Astrocyte (in vitro differentiated cells and primary cell): ENCODE results near the gene NR6A1. TPM values are rescaled to one million over a fixed set of nuclear protein-coding genes. Genes with fewer than 3 reads are reported as not detected.

Source experiments
- DNase-seq: peaks from one replicate; pipeline ENCODE4 v3.0.0-alpha.2; 2010; ENCODE audit warnings: low read depth
- FAIRE-seq: peaks from 2 replicates; lab custom pipeline; 2011; peaks lifted over from hg19 to GRCh38; lab: Jason Lieb, UNC
- H2AFZ ChIP-seq: 2 replicates; pipeline ENCODE4 v1.6.0; 2012; ENCODE audit warnings: low read depth, low read length, inconsistent platforms
- H3K27ac ChIP-seq: 2 replicates; pipeline ENCODE4 v1.5.1; 2011; ENCODE audit warnings: low read depth, low read length, inconsistent platforms
- H3K27me3 ChIP-seq: 2 replicates; pipeline ENCODE4 v1.6.0; 2011; ENCODE audit warnings: low read length, inconsistent platforms; ENCODE audit not compliant: insufficient read depth
- H3K36me3 ChIP-seq: 2 replicates; pipeline ENCODE4 v1.5.1; 2011; ENCODE audit warnings: low read length, inconsistent platforms; ENCODE audit not compliant: insufficient read depth
- H3K4me1 ChIP-seq: 2 replicates; pipeline ENCODE4 v1.5.1; 2011; ENCODE audit warnings: low read length, inconsistent platforms; ENCODE audit not compliant: insufficient read depth
- H3K4me2 ChIP-seq: 2 replicates; pipeline ENCODE4 v1.6.0; 2012; ENCODE audit warnings: low read length, inconsistent platforms
- H3K4me3 ChIP-seq: 2 replicates; pipeline ENCODE4 v1.5.1; 2011; ENCODE audit warnings: low read depth, mild to moderate bottlenecking, low read length, inconsistent platforms; ENCODE audit not compliant: insufficient read depth
- H3K79me2 ChIP-seq: 2 replicates; pipeline ENCODE4 v1.6.0; 2012; ENCODE audit warnings: mild to moderate bottlenecking, low read length, inconsistent platforms; ENCODE audit not compliant: insufficient read depth
- H3K9ac ChIP-seq: 2 replicates; pipeline ENCODE4 v1.6.0; 2012; ENCODE audit warnings: mild to moderate bottlenecking, low read length, inconsistent platforms
- H3K9me3 ChIP-seq: 2 replicates; pipeline ENCODE4 v1.5.1; 2012; ENCODE audit warnings: low read depth, mild to moderate bottlenecking, low read length, inconsistent platforms; ENCODE audit not compliant: insufficient read depth
- H4K20me1 ChIP-seq: 2 replicates; pipeline ENCODE4 v1.6.0; 2012; ENCODE audit warnings: low read length, inconsistent platforms; ENCODE audit not compliant: insufficient read depth
- H3K27ac Mint-ChIP-seq: one replicate; pipeline ENCODE4 v1.8.0; 2021; ENCODE audit warnings: mild to moderate bottlenecking, mixed read lengths; ENCODE audit not compliant: unreplicated experiment
- H3K27me3 Mint-ChIP-seq: one replicate; pipeline ENCODE4 v1.8.0; 2021; ENCODE audit warnings: low read depth, mixed read lengths; ENCODE audit not compliant: unreplicated experiment
- H3K36me3 Mint-ChIP-seq: one replicate; pipeline ENCODE4 v1.8.0; 2021; ENCODE audit warnings: low read depth, mixed read lengths; ENCODE audit not compliant: unreplicated experiment
- H3K4me1 Mint-ChIP-seq: one replicate; pipeline ENCODE4 v1.8.0; 2021; ENCODE audit warnings: low read depth, mixed read lengths; ENCODE audit not compliant: unreplicated experiment
- H3K4me3 Mint-ChIP-seq: one replicate; pipeline ENCODE4 v1.8.0; 2021; ENCODE audit warnings: mild to moderate bottlenecking, moderate library complexity, mixed read lengths; ENCODE audit not compliant: unreplicated experiment
- H3K9me3 Mint-ChIP-seq: one replicate; pipeline ENCODE4 v1.8.0; 2021; ENCODE audit warnings: mild to moderate bottlenecking, mixed read lengths; ENCODE audit not compliant: unreplicated experiment
- CTCF ChIP-seq: IDR thresholded peaks from 2 replicates; pipeline ENCODE4 v1.5.1; 2011; ENCODE audit warnings: low read depth, mild to moderate bottlenecking, inconsistent platforms, low read length, moderate library complexity; ENCODE audit not compliant: insufficient read depth
- EZH2 ChIP-seq: IDR thresholded peaks from 2 replicates; pipeline ENCODE4 v1.6.1; 2012; ENCODE audit warnings: mild to moderate bottlenecking, low read length, inconsistent platforms; ENCODE audit not compliant: insufficient read depth
- total RNA-seq: library from RNA; stranded (reverse); gene quantifications from 2 replicates; pipeline ENCODE4 v1.2.1, GENCODE V29; 2021

Gene NR6A1
- total RNA-seq, 1 donor from 2014 or later = 20.8 TPM

GRCh38 chr9:124518116-124518515 is 253.0 kb downstream of the NR6A1 start:
- no peaks in the 10 kb centered on the region for H3K4me1 Mint-ChIP-seq
- no peak for TF ChIP-seq CTCF
- TF ChIP-seq EZH2 = no peak
- no peak overlapping the region for H2AFZ ChIP-seq
- no peak overlapping the region for H3K27ac Mint-ChIP-seq
- H3K4me1 ChIP-seq = no peaks in the 10 kb centered on the region
- H3K27me3 ChIP-seq = peaks cover 13% of the 10 kb centered on the region
- H3K27me3 Mint-ChIP-seq = peaks cover 4% of the 10 kb centered on the region
- peaks cover 2% of the 10 kb centered on the region for H3K9me3 Mint-ChIP-seq
- no peak overlapping the region for H3K4me3 Mint-ChIP-seq
- FAIRE-seq = no peak
- H3K4me2 ChIP-seq = no peak overlapping the region
- H3K9me3 ChIP-seq = no peaks in the 10 kb centered on the region
- no peak overlapping the region for H3K4me3 ChIP-seq
- no peak overlapping the region for H3K27ac ChIP-seq
- no peak overlapping the region for H3K9ac ChIP-seq
- H4K20me1 ChIP-seq = no peaks in the 10 kb centered on the region
- H3K36me3 Mint-ChIP-seq = peaks cover 34% of the 10 kb centered on the region
- H3K79me2 ChIP-seq = no peaks in the 10 kb centered on the region
- DNase-seq = no peak
- H3K36me3 ChIP-seq = no peaks in the 10 kb centered on the region

- Mint-ChIP-seq H3K27me3 (peaks cover 4% of the 10 kb centered on the region), H3K9me3 (peaks cover 2% of the 10 kb centered on the region), H3K4me1 (no peaks in the 10 kb centered on the region), H3K27ac (peak overlapping the region; percentile 62), H3K36me3 (peaks cover 33% of the 10 kb centered on the region), H3K4me3 (no peak overlapping the region)
- H3K4me2 ChIP-seq = no peak overlapping the region
- H3K27me3 ChIP-seq = peaks cover 13% of the 10 kb centered on the region
- no peaks in the 10 kb centered on the region for H3K36me3 ChIP-seq
- no peak overlapping the region for H3K9ac ChIP-seq
- no peak overlapping the region for H2AFZ ChIP-seq
- H3K79me2 ChIP-seq = no peaks in the 10 kb centered on the region
- H3K27ac ChIP-seq = no peak overlapping the region
- no peak for TF ChIP-seq CTCF
- no peaks in the 10 kb centered on the region for H4K20me1 ChIP-seq
- FAIRE-seq (no peak), DNase-seq (no peak)
- no peak overlapping the region for H3K4me3 ChIP-seq
- no peaks in the 10 kb centered on the region for H3K4me1 ChIP-seq
- H3K9me3 ChIP-seq = no peaks in the 10 kb centered on the region
These were observed 253.5 kb downstream of the NR6A1 start for GRCh38 chr9:124517600-124517999.

GRCh38 chr9:124514874-124515273 is 256.2 kb downstream of the NR6A1 start:
- FAIRE-seq (no peak), DNase-seq (no peak)
- no peaks in the 10 kb centered on the region for H4K20me1 ChIP-seq
- Mint-ChIP-seq H3K9me3 (no peaks in the 10 kb centered on the region), H3K4me1 (no peaks in the 10 kb centered on the region), H3K27ac (no peak overlapping the region), H3K4me3 (no peak overlapping the region), H3K36me3 (peaks cover 16% of the 10 kb centered on the region), H3K27me3 (peaks cover 5% of the 10 kb centered on the region)
- no peaks in the 10 kb centered on the region for H3K36me3 ChIP-seq
- H3K27me3 ChIP-seq = peaks cover 4% of the 10 kb centered on the region
- H3K4me1 ChIP-seq = no peaks in the 10 kb centered on the region
- TF ChIP-seq EZH2 = no peak
- TF ChIP-seq CTCF = no peak
- no peak overlapping the region for H3K27ac ChIP-seq
- H2AFZ ChIP-seq = no peak overlapping the region
- no peaks in the 10 kb centered on the region for H3K9me3 ChIP-seq
- no peaks in the 10 kb centered on the region for H3K79me2 ChIP-seq
- no peak overlapping the region for H3K4me3 ChIP-seq
- no peak overlapping the region for H3K4me2 ChIP-seq
- H3K9ac ChIP-seq = no peak overlapping the region
